Spleen (tissue), 11 donors: Measurements from ENCODE around the gene BROX. TPM values are rescaled to one million over a fixed set of nuclear protein-coding genes. Genes with fewer than 3 reads are reported as not detected.
A peak's percentile ranks its signal among the peaks of the same experiment; 100 is the strongest.
"Not testable (repeated sequence)": the region's sequence is repeated elsewhere in the genome, so short reads cannot be mapped to it uniquely, and the experiment has no call there.

ENCODE experiments used
- DNase-seq: peaks from one replicate; pipeline ENCODE4 v3.0.0-alpha.2; 2020
- H3K27ac ChIP-seq, 8 donors: fragments of 200-600 bp; sonication (generic) in 7 of 8; 1 replicate in 4 of 8; 2 replicates in 4 of 8; pipeline versions ENCODE4 v1.5.0 to v1.8.0; 2016 to 2021; ENCODE audit warnings: inconsistent platforms in 4 of 8, mild to moderate bottlenecking in 4 of 8, moderate library complexity in 1 of 8
- H3K27me3 ChIP-seq, 7 donors: fragments of 200-600 bp; sonication (generic) in 6 of 7; replicated peaks in 1 of 7; 1 replicate in 4 of 7; 2 replicates in 3 of 7; pipeline versions ENCODE4 v1.5.0 to v1.8.0; 2016 to 2021; ENCODE audit warnings: inconsistent platforms in 3 of 7, mild to moderate bottlenecking in 1 of 7
- H3K36me3 ChIP-seq, 6 donors: fragments of 200-600 bp; sonication (generic) in 5 of 6; 1 replicate in 4 of 6; 2 replicates in 2 of 6; pipeline versions ENCODE4 v1.5.0 to v1.8.0; 2016 to 2021; ENCODE audit warnings: inconsistent platforms in 2 of 6
- H3K4me1 ChIP-seq, 6 donors: fragments of 200-600 bp; sonication (generic) in 5 of 6; 1 replicate in 3 of 6; 2 replicates in 3 of 6; pipeline versions ENCODE4 v1.5.0 to v1.8.0; 2016 to 2021; ENCODE audit warnings: inconsistent platforms in 3 of 6
- H3K4me3 ChIP-seq, 8 donors: fragments of 200-600 bp; sonication (generic) in 7 of 8; 1 replicate in 4 of 8; 2 replicates in 4 of 8; pipeline versions ENCODE4 v1.5.0 to v1.8.0; 2016 to 2021; ENCODE audit warnings: inconsistent platforms in 4 of 8, mild to moderate bottlenecking in 4 of 8, moderate library complexity in 2 of 8
- H3K9me3 ChIP-seq, 8 donors: fragments of 200-600 bp; sonication (generic) in 7 of 8; 1 replicate in 4 of 8; 2 replicates in 4 of 8; pipeline versions ENCODE4 v1.5.0 to v1.8.0; 2016 to 2021; ENCODE audit warnings: inconsistent platforms in 4 of 8
- CTCF ChIP-seq, 11 experiments: fragments of 200-600 bp in 7 of 11; fragments of 450-650 bp in 4 of 11; sonication (generic) in 4 of 11; IDR thresholded peaks in 8 of 11; conservative IDR thresholded peaks in 3 of 11; 1 replicate in 7 of 11; 2 replicates in 4 of 11; pipeline versions ENCODE4 v1.4.0 to v1.8.0; 2016 to 2021; ENCODE audit warnings: antibody characterized with exemption in 11 of 11, inconsistent platforms in 4 of 11, mild to moderate bottlenecking in 1 of 11
- POLR2A ChIP-seq, 3 donors: fragments of 450-650 bp; IDR thresholded peaks; one replicate each; pipeline ENCODE4 v1.5.1; 2017; ENCODE audit warnings: antibody characterized with exemption in 3 of 3, mild to moderate bottlenecking in 1 of 3
- POLR2AphosphoS5 ChIP-seq, 3 donors: sonication (generic); formaldehyde crosslinking; IDR thresholded peaks; one replicate each; pipeline ENCODE4 v1.5.1; 2017; ENCODE audit warnings: antibody characterized with exemption in 3 of 3
- WGBS, 5 donors: extraction: QIAGEN DNeasy Blood & Tissue Kit in 3 of 5; methylation state at CpG; one replicate each; pipeline versions ENCODE4 v1.1.5 to v1.1.7; 2013 to 2018; 5-methylcytosine and 5-hydroxymethylcytosine counted together
- intact Hi-C: fragments of 100-400 bp; cut with DNase I; formaldehyde crosslinking; loops from one replicate; pipeline ENCODE4 v1.15.0; 2023; ENCODE audit warnings: low total_unique reads
- polyA plus RNA-seq, 3 donors: library from polyadenylated mRNA; stranded (reverse); fragments of 200-250 nt; gene quantifications; one replicate each; pipeline ENCODE4 v1.2.1, GENCODE V29; 2013
- total RNA-seq, 7 donors: library from RNA; depleted of rRNA in 3 of 7; stranded (reverse); fragments of >200 nt in 3 of 7; fragmentation: NEBNext Ultra II Directional in 4 of 7; extraction: Animal tissue kit (Norgen Biotek cat#: 25700) in 4 of 7; gene quantifications; one replicate each; pipeline versions ENCODE4 v1.1.0 to v1.2.1, GENCODE V29; 2016 to 2021
- donor health status: healthy with polysubstance abuse.
- donor health status: DM: no; HTN: no; CAD: no; lungs with moderate emphysema.
- donor health status: DM: no; HTN: no; CAD: no.
- donor health status: Bipolar disorder and iron deficiency.
- donor health status: healthy.
- donor health status: DM: no; HTN: no; CAD: no.
- donor health status: DM: yes; HTN: yes; CAD: no.

BROX gene
- total and polyA plus RNA-seq, 10 donors = 18.5 to 76.6 (median 47.6) TPM

- intact Hi-C loops = no loop called here
- Histone ChIP-seq H3K4me1 (peaks cover 0 to 10% (median 2%) of the 10 kb centered on the region in 6 donors), H3K9me3 (peaks cover 0 to 2% (median 0%) of the 10 kb centered on the region in 8 donors), H3K4me3 (no peak overlapping the region), H3K27me3 (no peaks in the 10 kb centered on the region), H3K36me3 (no peaks in the 10 kb centered on the region), H3K27ac (no peak overlapping the region)
- WGBS, 5 donors = 80 to 90% (median 86%) methylated on average over 5 of the region's 5 CpGs
- no peak for TF ChIP-seq CTCF (IDR thresholded peaks at IDR 0.05 in 8 of 11, conservative IDR thresholded peaks at IDR 0.05 in 3 of 11)
- TF ChIP-seq POLR2AphosphoS5 (IDR thresholded peaks at IDR 0.05) = no peak
- no peak for TF ChIP-seq POLR2A (IDR thresholded peaks at IDR 0.05)
- no peak for DNase-seq
Observed at GRCh38 chr1:222759451-222760035, 47.2 kb downstream of the BROX start.

GRCh38 chr1:222761083-222761482 is 48.7 kb downstream of the BROX start:
- WGBS, 5 donors = 60 to 89% (median 76%) methylated on average over 1 of the region's 1 CpG
- Histone ChIP-seq H3K27me3 (no peaks in the 10 kb centered on the region), H3K4me1 (peaks cover 0 to 4% (median 0%) of the 10 kb centered on the region in 6 donors)

GRCh38 chr1:222762178-222762577 is 49.8 kb downstream of the BROX start:
- DNase-seq, H3K4me1 ChIP-seq, H3K27ac ChIP-seq, H3K36me3 ChIP-seq, intact Hi-C loops, H3K27me3 ChIP-seq, H3K9me3 ChIP-seq, H3K4me3 ChIP-seq: not testable (repeated sequence)
- 48 to 100% (median 66%) methylated on average over 3 to 4 of the region's 4 CpGs for WGBS, 5 donors

More at GRCh38 chr1:222761083-222761482, 48.7 kb downstream of the BROX start:
- no peak for DNase-seq
- TF ChIP-seq POLR2AphosphoS5 (IDR thresholded peaks at IDR 0.05) (no peak), CTCF (IDR thresholded peaks at IDR 0.05 in 8 of 11, conservative IDR thresholded peaks at IDR 0.05 in 3 of 11) (no peak), POLR2A (IDR thresholded peaks at IDR 0.05) (no peak)
- Histone ChIP-seq H3K4me3 (no peak overlapping the region), H3K9me3 (peaks cover 0 to 4% (median 0%) of the 10 kb centered on the region in 8 donors), H3K27ac (no peak overlapping the region), H3K36me3 (no peaks in the 10 kb centered on the region)
- intact Hi-C loops = no loop called here

- Histone ChIP-seq H3K36me3 (peaks cover 0 to 8% (median 0%) of the 10 kb centered on the region in 6 donors), H3K4me3 (no peak overlapping the region), H3K9me3 (peaks cover 5 to 27% (median 14%) of the 10 kb centered on the region in 8 donors), H3K27ac (peak overlapping the region in 1 of 8 donors; percentile 2), H3K4me1 (peaks cover 0 to 20% (median 5%) of the 10 kb centered on the region in 6 donors), H3K27me3 (no peaks in the 10 kb centered on the region)
- WGBS, 5 donors = 49 to 74% (median 60%) methylated on average over 5 of the region's 5 CpGs
- intact Hi-C loops = no loop called here
- TF ChIP-seq POLR2AphosphoS5 (IDR thresholded peaks at IDR 0.05) = no peak
- DNase-seq = no peak
Observed at GRCh38 chr1:222767152-222767571, 54.8 kb downstream of the BROX start.

GRCh38 chr1:222768592-222768991 is 56.2 kb downstream of the BROX start:
- Histone ChIP-seq H3K9me3 (peaks cover 5 to 27% (median 14%) of the 10 kb centered on the region in 8 donors), H3K4me1 (peaks cover 0 to 33% (median 16%) of the 10 kb centered on the region in 6 donors), H3K27me3 (no peaks in the 10 kb centered on the region), H3K27ac (no peak overlapping the region), H3K36me3 (peaks cover 0 to 8% (median 0%) of the 10 kb centered on the region in 6 donors), H3K4me3 (no peak overlapping the region)
- TF ChIP-seq POLR2AphosphoS5 (IDR thresholded peaks at IDR 0.05) (no peak), CTCF (IDR thresholded peaks at IDR 0.05 in 8 of 11, conservative IDR thresholded peaks at IDR 0.05 in 3 of 11) (no peak), POLR2A (IDR thresholded peaks at IDR 0.05) (no peak)
- intact Hi-C loops = no loop called here
- no peak for DNase-seq
